Tibial nerve (tissue), 4 donors: ENCODE results near the gene TOPBP1. TPM values are rescaled to one million over a fixed set of nuclear protein-coding genes. Genes with fewer than 3 reads are reported as not detected.

Experiments
- DNase-seq, 2 donors: peaks; one replicate each; pipeline ENCODE4 v3.0.0-alpha.2; 2019; ENCODE audit warnings: low spot score in 2 of 2
- H3K27ac ChIP-seq, 4 donors: fragments of 200-600 bp; sonication (generic) in 3 of 4; one replicate each; pipeline ENCODE4 v1.5.1; 2017 to 2019; ENCODE audit warnings: mild to moderate bottlenecking in 1 of 4
- H3K27me3 ChIP-seq, 2 donors: fragments of 200-600 bp; sonication (generic) in 1 of 2; one replicate each; pipeline versions ENCODE4 v1.5.1 to v1.6.0; 2017 to 2019
- H3K36me3 ChIP-seq, 3 donors: fragments of 200-600 bp; sonication (generic); one replicate each; pipeline ENCODE4 v1.5.1; 2018 to 2019
- H3K4me1 ChIP-seq, 4 donors: fragments of 200-600 bp; sonication (generic) in 3 of 4; one replicate each; pipeline ENCODE4 v1.5.1; 2017 to 2019
- H3K4me3 ChIP-seq, 4 donors: fragments of 200-600 bp; sonication (generic) in 3 of 4; one replicate each; pipeline ENCODE4 v1.5.1; 2017 to 2019; ENCODE audit warnings: mild to moderate bottlenecking in 1 of 4, moderate library complexity in 1 of 4
- H3K9me3 ChIP-seq, 4 donors: fragments of 200-600 bp; sonication (generic) in 3 of 4; one replicate each; pipeline ENCODE4 v1.5.1; 2017 to 2019
- CTCF ChIP-seq, 5 experiments: fragments of 200-600 bp in 3 of 5; fragments of 450-650 bp in 2 of 5; sonication (generic) in 3 of 5; IDR thresholded peaks; one replicate each; pipeline ENCODE4 v1.5.1; 2016 to 2019; ENCODE audit warnings: antibody characterized with exemption in 5 of 5, mild to moderate bottlenecking in 3 of 5, moderate library complexity in 2 of 5
- EP300 ChIP-seq, 2 donors: sonication (generic); formaldehyde crosslinking; IDR thresholded peaks; one replicate each; pipeline ENCODE4 v1.6.1; 2017; ENCODE audit warnings: antibody characterized with exemption in 2 of 2, mild to moderate bottlenecking in 1 of 2
- POLR2A ChIP-seq, 2 donors: fragments of 450-650 bp; IDR thresholded peaks; one replicate each; pipeline ENCODE4 v1.6.1; 2017; ENCODE audit warnings: antibody characterized with exemption in 2 of 2, mild to moderate bottlenecking in 2 of 2, moderate library complexity in 2 of 2
- WGBS, 2 donors: methylation state at CpG; one replicate each; pipeline ENCODE4 v1.1.5; 2018; 5-methylcytosine and 5-hydroxymethylcytosine counted together
- total RNA-seq, 4 donors: library from RNA; depleted of rRNA; stranded (reverse); fragments of >200 nt; gene quantifications; one replicate each; pipeline ENCODE4 v1.1.0, GENCODE V29; 2016

The TOPBP1 gene
- total RNA-seq, 4 donors from 2014 or later, result 17.0 to 39.3 (median 22.1) TPM

- Histone ChIP-seq H3K27me3 (no peaks in the 10 kb centered on the region), H3K36me3 (peaks cover 3 to 84% (median 4%) of the 10 kb centered on the region in 3 donors), H3K9me3 (no peaks in the 10 kb centered on the region), H3K4me3 (no peak overlapping the region), H3K4me1 (no peaks in the 10 kb centered on the region), H3K27ac (no peak overlapping the region)
- 76 to 78% methylated on average over 2 of the region's 2 CpGs for WGBS, 2 donors
- TF ChIP-seq CTCF (IDR thresholded peaks at IDR 0.05) (no peak), POLR2A (IDR thresholded peaks at IDR 0.05) (no peak), EP300 (IDR thresholded peaks at IDR 0.05) (no peak)
- no peak for DNase-seq
Measured at GRCh38 chr3:133608388-133608787, 53.4 kb downstream of the TOPBP1 start.

DNA sequence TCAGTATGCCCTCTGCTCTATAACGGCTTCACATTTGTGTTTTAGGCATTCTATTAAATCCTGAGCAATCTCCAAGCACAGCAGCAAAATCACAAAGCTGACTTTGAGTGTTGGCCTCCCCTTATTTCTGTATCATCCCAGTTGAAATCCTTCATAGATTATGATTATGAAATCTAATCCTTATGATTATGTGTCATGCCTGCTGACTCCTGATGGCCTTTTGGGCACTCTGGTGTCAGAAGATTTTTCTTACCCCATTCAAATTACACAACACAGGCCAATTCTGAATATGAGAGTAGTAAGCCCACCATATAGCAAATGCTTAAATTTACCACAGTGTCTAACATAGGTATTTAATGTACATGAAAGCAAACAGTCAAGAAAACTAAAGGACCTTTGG lies 53.9 kb downstream of the TOPBP1 start:
- WGBS, 2 donors, result 96 to 98% methylated on average over 1 of the region's 1 CpG
- peaks cover 3 to 78% (median 4%) of the 10 kb centered on the region in 3 donors for H3K36me3 ChIP-seq
- H3K27ac ChIP-seq, result no peak overlapping the region
- H3K4me1 ChIP-seq, result no peaks in the 10 kb centered on the region
- DNase-seq, result no peak
- no peaks in the 10 kb centered on the region for H3K27me3 ChIP-seq
- H3K9me3 ChIP-seq, result no peaks in the 10 kb centered on the region
- TF ChIP-seq POLR2A (IDR thresholded peaks at IDR 0.05) (no peak), CTCF (IDR thresholded peaks at IDR 0.05) (no peak), EP300 (IDR thresholded peaks at IDR 0.05) (no peak)
- no peak overlapping the region for H3K4me3 ChIP-seq

DNA sequence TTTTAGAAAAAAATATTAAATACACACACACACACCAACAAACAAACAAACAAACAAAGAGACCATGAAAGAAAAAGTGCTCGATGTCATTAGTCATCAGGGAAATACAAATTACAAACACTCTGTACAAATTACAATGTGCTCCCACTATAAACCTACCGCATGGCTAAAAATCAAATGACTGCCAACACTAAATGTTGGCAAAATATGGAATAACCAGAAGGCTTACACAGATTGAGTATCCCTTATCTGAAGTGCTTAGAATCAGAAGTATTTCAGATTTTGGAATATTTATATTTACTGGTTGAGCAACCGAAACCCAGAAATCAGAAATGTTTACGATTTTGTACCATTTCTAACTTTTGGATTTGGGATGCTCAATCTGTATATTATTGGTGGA lies 54.8 kb downstream of the TOPBP1 start:
- WGBS, 2 donors, result 93 to 99% methylated on average over 4 of the region's 4 CpGs

DNA sequence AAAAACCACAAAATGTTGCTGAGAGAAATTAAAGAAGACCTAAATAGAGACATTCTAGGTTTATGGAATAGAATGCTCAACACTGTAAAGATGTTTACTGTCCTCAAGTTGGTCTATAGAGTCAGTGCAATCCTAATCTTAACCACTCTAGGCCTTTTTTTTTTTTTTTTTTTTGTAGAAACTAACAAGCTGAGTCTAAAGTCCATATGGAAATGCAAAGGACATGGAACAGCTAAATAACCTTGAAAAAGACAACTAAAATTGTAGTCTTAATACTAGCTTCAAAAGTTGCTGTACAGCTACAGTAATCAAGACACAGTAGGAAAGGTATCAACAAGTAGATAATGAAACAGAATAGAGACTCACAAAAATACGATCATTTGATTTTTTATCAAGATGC lies 55.4 kb downstream of the TOPBP1 start:
- WGBS, 2 donors, result 90 to 95% methylated on average over 1 of the region's 1 CpG
- Histone ChIP-seq H3K27ac (no peak overlapping the region), H3K27me3 (no peaks in the 10 kb centered on the region), H3K36me3 (peaks cover 0 to 63% (median 3%) of the 10 kb centered on the region in 3 donors), H3K4me1 (no peaks in the 10 kb centered on the region), H3K4me3 (no peak overlapping the region), H3K9me3 (no peaks in the 10 kb centered on the region)
- DNase-seq, result no peak
- TF ChIP-seq EP300 (IDR thresholded peaks at IDR 0.05) (no peak), CTCF (IDR thresholded peaks at IDR 0.05) (no peak), POLR2A (IDR thresholded peaks at IDR 0.05) (no peak)

More for the DNA sequence above, 54.8 kb downstream of the TOPBP1 start:
- Histone ChIP-seq H3K9me3 (no peaks in the 10 kb centered on the region), H3K4me1 (no peaks in the 10 kb centered on the region), H3K27me3 (no peaks in the 10 kb centered on the region), H3K4me3 (no peak overlapping the region), H3K27ac (no peak overlapping the region), H3K36me3 (peaks cover 0 to 69% (median 3%) of the 10 kb centered on the region in 3 donors)
- no peak for DNase-seq
- no peak for TF ChIP-seq CTCF (IDR thresholded peaks at IDR 0.05)
- TF ChIP-seq EP300 (IDR thresholded peaks at IDR 0.05), result no peak
- no peak for TF ChIP-seq POLR2A (IDR thresholded peaks at IDR 0.05)

GRCh38 chr3:133600572-133601081 lies 61.1 kb downstream of the TOPBP1 start:
- 95 to 98% methylated on average over 1 of the region's 1 CpG for WGBS, 2 donors
- no peaks in the 10 kb centered on the region for H3K27me3 ChIP-seq
- TF ChIP-seq EP300 (IDR thresholded peaks at IDR 0.05) (no peak), POLR2A (IDR thresholded peaks at IDR 0.05) (no peak), CTCF (IDR thresholded peaks at IDR 0.05) (no peak)
- no peak for DNase-seq
- peaks cover 0 to 19% (median 0%) of the 10 kb centered on the region in 3 donors for H3K36me3 ChIP-seq
- H3K4me1 ChIP-seq, result no peaks in the 10 kb centered on the region
- no peak overlapping the region for H3K4me3 ChIP-seq
- H3K27ac ChIP-seq, result no peak overlapping the region
- H3K9me3 ChIP-seq, result no peaks in the 10 kb centered on the region
